ENCODE results near the gene CDKL1.
A peak's percentile ranks its signal among the peaks of the same experiment; 100 is the strongest.
"Not testable (repeated sequence)": the region's sequence is repeated elsewhere in the genome, so short reads cannot be mapped to it uniquely, and the experiment has no call there.

Gene CDKL1

DNA sequence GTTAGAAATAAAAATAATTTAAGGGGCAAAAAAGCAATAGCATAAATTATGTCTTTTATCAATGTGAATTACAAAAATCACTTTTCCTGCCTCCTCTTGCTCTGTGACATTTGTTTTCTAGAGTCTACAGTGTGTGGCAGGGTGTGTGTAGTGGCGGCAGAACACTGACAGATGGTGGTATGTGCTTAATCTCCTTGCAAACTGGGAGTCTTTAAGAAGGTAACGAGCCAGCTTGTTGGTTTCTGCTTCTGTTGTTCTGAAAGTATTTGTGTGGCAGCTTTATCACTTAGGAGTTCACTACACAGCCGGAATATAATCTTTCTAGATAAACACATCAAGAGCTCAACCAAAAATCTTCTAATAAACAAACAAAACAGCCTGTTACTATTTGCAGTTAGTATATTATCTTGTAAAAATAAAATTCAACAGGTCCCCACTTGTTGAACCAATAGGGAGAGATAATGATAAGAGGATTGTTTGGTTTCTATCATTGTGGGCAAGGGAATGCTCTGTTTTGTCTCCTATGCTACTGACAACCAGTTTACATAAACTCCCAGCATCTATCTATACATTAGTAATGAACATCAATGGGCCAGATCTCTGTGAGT, 13.0 kb downstream of the CDKL1 start:
- DNase-seq, result no peak

DNA sequence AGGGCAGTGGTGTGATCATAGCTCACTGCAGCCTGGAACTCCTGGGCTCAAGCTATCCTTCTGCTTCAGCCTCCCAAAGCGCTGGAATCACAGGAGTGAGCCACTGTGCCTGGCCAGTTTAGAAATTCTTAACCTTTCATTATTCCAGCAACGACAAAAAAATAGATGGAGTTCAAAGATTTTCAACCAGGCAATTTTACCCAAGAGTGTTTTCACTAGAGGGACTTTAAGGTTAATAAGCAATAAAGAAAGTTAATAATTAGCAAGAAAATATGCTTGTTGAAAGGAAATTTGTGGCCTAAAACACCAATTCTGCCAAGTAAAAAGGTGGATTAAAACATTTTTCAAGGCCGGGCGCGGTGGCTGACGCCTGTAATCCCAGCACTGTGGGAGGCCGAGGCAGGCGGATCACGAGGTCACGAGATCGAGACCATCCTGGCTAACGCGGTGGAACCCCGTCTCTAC, 14.8 kb downstream of the CDKL1 start:
- DNase-seq, result no peak

DNA sequence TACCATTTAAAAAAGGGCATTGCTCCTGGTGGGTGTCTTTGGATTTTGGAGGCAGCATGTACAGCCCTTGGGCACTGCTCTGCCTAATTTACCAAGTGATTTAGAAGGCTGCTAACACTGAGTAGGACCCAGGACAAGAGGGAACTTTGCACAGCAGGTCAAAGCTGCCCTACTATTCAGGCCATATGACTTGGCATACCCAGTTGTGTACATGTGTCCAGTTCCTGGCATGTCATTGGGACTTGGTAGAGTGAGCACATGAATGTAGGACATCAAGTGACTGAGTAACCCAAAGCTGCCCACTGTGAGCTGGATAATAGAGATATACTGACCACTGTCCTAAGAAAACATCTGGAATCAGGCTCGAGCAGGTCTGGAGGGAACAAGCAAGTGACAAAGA, 15.7 kb downstream of the CDKL1 start:
- no peak for DNase-seq

DNA sequence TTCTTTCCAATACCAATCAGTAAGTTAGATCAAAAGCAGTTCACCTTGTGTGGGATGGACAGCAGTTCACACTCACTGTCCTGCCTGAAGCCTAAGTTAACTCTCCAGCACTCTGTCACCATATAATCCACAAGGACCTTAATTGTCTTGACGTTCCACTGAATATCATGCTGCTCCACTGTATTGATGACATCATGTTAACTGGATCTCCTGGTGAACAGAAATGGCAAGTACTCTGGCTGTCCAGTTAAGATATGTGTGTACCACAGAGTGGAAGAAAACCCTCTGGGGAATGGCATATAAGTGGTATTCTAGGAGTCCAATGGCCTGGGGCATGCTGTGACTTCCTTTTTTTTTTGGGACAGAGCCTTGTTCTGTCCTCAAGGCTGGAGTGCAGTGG, 16.2 kb downstream of the CDKL1 start:
- no peak for DNase-seq

DNA sequence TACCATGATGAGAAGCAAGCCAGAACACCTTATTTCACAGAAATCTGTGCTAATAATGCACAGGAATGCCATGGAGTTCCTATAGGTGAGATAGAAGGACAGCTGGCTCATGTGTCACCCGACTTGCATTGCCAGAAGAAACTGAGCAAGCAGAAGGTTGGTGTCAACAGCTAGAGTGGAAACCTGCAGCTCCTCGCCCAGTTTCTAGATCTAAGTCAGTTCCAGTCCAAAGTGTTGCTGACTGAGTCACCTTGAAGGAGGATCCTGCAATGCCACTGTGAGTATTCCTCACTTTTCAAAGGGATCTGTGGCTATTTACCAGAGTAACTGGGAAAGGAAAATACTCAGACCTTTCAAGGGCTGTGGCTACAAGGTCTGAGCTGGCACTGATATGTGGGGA, 17.1 kb downstream of the CDKL1 start:
- DNase-seq, result no peak

DNA sequence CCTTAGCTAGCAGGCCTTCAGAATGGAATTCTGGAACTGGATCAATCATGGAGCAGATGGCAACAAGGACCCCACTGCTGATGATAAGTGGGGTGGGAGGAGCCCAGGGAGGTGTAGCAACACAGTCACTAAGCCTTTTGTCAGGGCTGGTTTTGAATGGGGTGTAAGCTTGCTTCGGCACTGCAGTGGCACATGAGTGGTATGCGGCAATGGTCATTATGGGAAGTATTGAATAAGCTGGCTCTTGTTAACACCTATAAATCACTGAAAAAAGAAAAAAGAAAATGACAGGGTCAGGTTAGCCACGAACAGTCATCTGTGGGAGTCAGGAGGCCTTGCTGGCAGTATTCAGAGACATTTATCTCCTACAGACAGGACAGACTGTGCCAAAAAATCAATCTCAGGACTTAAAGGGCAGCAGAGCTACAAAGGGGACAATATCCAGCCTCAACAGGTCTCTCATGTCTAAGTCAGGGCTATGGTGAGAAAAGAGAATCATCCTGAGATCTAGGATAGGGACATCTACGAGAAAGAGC, 19.1 kb downstream of the CDKL1 start:
- no peak for DNase-seq

DNA sequence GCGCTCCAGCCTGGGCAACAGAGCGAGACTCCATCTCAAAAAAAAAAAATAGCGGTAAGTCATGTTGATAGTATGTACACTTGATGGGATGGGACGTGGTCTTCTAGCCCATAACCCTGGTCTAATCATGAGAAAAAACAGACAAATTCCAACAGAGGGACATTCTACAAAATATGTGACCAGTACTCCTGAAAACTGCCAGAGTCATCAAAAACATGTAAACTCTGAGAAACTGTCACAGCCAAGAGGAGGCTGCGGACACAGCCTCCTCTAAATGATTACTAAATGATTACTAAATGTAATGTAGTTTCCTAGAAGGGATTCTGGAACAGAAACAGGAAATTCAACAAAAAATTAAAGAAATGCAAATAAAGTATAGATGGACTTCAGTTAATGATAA, 20.9 kb downstream of the CDKL1 start:
- DNase-seq, result no peak

DNA sequence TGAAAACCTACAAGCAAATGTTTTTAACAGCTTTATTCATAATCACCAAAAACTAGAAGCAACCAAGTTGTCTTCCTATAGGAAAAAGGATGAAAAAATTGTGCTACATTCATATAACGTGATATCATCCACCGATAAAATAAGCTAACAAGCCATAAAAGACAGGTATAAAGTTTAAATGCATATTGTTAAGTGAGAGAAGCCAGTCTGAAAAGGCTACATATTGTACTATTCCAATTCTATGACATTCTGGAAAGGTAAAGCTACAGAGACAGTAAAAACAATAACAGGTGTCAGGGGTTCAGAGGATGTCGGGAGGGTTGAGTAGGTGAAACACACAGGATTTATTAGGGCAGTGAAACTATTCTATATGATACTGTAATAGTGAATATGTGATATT, 22.7 kb downstream of the CDKL1 start:
- no peak for DNase-seq

DNA sequence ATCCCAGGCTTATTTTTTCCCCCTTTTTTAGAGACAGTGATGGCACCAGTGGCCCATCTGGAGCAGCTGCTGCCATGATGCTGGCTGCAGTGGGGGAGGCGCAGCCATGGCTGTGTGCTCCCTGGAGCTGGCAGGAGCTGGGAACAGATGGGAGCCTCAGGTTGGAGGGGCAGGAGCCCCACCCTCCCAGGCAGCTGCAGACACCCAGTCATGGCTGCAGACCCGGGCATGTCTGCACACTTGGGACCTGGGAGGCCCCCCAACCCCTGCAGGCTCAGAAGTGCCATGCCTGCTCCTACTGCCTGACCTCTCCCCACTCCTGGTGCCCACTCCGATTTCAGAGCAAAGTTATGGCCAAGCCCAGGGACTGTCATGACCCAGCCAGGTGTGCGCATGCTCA, 25.1 kb downstream of the CDKL1 start:
- no peak for DNase-seq

DNA sequence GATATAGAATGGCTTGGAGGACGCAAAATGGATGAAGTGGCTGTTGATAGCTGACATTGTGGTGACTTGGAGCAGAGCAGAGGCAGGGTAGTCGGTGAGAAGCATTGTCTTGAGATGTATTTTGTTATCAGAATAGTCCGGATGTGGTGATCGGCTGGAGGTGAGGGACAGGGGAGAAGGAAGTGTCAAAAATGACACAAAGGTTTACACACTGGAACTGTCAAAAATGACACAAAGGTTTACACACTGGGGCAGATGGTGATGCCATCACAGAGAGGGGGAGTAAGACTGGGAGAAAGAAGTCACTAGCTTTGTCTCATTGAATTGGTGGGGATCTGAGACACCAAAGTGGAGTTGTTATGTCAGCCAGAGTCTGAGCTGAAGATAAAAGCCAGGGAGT, 30.1 kb downstream of the CDKL1 start:
- DNase-seq, result no peak

DNA sequence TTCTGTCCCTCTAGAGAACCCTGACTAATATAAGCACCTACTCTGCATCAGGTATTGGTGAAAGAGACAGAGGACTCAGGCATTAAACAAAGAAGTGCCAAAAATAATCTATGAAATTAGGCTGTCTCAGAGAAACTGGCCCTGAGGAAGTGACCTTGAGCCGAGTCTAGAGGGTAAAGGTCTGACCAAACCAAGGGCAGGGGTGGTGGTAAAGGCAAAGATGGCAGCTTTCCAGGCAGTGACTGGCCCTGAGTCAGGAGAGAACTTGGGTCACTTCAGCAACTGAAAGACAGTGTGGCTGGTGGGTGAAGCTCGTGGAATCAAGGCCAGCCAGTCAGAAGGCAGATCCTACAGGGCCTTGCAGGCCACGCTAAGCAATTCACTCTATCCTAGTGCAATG, 30.6 kb downstream of the CDKL1 start:
- no peak for DNase-seq

DNA sequence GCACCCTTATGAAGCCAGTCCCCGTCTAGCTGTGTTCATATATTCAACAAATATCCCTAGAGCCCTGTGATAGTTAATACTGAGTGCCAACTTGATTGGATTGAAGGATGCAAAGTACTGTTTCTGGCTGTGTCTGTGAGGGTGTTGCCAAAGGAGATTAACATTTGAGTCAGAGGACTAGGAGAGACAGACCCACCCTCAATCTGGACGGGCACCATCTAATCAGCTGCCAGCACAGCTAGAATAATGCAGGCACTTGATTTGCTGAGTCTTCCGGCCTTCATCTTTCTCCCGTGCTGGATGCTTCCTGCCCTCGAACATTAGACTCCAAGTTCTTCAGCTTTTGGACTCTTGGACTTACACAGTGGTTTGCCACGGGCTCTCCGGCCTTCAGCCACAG, 31.1 kb downstream of the CDKL1 start:
- DNase-seq, result not testable (repeated sequence)

DNA sequence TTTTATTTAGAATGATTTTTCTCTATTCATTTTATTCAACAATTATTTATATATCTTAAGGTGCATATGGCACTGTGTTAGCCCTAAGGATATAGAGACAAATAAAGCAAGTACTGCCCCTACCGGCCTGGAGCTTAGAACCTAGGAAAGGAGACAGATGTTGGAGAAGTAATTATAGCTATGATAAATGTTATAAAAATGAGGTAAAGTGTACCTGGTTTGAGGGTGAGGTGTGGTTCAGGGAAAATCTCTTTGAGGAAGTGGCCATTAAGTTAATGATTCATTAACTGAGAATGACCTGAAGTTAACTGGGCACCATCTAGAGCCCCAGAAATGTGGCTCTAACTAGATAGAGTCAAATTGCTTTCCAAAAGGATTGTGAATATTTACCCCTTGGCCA, 31.9 kb downstream of the CDKL1 start:
- no peak for DNase-seq

DNA sequence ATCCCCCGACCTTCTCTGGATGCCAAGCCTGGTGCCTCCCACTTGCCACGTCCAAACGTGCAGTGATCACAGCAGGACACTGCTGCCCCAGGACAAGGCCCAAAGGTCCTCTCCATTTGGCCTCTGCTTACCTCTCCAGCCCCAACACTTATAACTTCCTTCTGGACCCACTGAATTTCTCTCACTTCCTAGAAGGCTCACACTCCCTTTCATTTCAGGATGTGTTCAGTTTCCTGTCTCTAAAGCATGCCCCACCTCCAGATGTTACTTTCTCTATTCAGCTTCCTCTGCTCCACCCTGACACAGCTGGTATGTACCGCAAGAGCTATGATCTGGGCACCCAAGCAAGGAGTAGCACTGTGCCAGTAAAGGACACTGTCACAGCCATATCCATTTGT, 33.0 kb downstream of the CDKL1 start:
- peak; percentile 7 for DNase-seq

DNA sequence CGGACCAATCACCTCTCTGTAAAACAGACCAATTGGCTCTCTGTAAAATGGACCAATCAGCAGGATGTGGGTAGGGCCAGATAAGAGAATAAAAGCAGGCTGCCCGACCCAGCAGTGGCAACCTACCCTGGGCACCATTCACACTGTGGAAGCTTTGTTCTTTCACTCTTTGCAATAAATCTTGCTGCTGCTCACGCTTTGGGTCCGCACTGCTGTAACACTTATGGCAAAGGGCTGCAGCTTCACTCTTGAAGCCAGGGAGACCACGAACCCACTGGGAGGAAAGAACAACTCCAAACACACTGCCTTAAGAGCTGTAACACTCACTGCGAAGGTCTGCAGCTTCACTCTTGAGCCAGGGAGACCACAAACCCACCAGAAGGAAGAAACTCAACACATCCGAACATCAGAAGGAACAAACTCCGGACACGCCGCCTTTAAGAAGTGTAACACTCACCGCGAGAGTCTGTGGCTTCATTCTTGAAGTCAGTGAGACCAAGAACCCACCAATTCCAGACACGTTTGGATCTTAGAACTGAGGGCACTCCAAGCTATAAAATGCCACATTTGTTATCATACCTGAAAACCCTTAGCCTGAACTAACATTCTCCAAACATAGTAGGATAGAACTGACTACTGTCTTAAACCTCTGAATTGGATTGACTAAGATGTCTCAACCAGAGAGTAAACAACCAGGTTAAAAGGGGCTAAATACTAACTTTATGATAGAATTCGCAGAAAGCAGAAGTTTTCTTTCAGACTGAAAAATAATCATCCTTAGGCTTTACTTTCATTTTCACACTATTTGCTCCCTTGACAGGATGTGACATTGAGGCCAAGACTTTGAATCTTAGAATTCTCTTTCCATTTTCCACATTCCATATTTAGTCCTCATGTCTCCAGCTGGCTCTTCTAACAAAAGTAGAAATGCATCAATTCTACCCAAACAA, 33.6 kb downstream of the CDKL1 start:
- no peak for DNase-seq

DNA sequence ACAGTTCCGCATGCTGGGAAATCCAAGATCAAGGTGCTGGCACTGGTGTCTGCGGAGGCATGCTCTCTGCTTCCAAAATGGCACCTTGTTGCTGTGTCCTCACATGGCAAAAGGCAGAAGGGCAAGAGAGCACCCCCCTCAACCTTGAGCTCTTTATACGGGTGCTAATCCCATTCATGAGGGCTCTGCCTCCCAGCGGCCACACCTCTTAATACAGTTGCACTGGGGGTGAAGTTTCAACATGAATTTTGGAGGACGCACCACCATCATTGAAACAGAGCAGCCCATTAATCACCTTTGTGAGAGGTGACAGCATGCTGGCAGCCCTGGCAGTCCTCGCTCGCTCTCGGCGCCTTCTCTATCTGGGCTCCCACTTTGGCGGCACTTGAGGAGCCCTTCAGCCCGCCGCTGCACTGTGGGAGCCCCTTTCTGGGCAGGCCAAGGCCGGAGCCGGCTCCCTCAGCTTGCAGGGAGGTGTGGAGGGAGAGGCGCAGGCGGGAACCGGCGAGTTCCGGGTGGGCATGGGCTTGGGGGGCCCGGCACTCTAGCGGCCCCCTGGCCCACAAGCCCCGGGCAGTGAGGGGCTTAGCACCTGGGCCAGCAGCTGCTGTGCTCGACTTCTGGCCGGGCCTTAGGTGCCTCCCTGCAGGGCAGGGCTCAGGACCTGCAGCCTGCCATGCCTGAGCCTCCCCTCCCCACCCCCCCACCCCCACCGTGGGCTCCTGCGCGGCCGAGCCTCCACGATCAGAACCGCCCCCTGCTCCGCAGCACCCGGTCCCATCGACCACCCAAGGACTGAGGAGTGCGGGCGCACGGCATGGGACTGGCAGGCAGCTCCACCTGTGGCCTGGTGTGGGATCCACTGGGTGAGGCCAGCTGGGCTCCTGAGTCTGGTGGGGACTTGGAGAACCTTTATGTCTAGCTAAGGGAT, 34.9 kb downstream of the CDKL1 start:
- not testable (repeated sequence) for DNase-seq

DNA sequence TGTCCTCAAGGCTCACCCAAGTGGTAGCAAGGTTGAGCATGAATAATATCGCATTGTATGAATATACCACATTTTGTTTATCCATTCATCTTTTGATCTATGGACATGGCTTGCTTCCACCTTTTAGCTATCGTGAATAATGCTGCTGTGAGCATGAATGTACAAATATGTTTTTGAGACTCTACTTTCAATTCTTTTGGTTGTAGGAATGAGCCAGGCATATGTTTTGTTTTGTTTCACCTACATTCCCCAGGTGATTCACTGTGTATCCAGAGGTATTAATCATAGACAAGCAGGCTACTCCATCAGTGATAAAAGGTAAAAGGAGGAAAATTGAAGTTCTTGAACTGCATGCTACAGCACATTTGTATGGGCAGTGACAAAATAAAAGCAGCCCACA, 35.8 kb downstream of the CDKL1 start:
- no peak for DNase-seq

DNA sequence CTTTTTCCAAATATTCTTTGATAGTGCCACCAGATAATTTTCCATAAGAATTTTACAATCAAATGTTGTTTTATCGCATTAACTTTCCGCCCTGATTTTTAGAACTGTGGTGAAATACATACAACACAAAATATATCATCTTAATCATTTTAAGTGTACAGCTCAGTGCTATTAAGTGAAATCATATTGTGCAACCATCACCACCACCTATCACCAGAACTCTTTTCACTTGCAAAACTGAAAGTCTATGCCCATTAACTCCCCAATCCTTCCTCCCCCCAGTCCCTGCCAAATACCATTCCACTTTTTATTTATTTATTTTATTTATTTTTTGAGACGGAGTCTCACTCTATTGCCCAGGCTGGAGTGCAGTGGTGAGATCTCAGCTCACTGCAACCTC, 36.6 kb downstream of the CDKL1 start:
- DNase-seq, result no peak

DNA sequence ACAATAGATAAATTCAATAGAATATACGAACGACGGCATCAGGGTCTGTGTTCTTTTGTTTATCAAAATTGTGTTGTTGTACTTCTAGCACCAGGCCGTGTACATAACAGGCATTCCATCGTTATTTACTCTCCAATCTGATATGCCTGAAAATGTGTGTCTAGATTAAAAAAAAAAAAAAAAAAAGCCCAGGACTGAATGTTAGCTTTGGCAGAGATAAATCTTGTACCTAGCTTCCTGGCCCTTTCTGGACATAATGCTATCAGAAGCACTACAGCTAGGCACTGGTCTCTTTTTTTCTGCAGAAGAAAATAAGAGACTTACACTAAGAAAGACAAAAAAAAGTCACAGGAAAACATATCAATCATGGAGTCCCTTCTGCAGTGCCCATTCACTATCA, 37.0 kb downstream of the CDKL1 start:
- DNase-seq, result no peak

DNA sequence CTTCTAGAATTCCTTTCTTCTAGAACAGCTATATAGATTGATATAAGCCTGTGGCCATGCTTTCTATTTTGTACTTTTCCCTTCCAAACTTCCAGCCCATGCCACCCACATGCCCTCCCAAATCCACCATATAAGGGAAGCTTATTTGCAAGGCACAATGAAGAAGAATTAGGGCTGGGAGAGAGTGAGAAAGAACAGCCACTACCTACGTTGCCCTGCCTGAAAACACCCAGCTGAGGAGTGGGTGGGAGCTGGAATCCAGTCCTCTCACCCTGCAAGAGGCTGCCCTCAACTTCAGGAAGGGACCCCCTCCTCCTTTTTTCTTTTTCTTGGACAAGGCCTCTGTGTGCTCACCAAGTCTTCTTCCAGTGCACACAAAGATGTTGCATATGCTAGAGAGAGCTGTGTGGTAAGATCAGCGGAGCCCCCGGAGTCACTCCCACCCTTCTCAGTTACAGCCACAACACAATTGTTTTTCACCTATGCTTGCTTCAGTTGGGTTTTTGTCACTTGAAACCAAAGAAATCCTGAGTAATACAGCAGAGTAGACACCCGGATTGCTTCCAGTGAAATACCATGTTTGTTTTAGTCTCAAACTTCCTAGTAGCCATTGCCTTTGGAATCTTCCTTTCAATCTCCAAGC, 38.8 kb downstream of the CDKL1 start:
- DNase-seq, result no peak

DNA sequence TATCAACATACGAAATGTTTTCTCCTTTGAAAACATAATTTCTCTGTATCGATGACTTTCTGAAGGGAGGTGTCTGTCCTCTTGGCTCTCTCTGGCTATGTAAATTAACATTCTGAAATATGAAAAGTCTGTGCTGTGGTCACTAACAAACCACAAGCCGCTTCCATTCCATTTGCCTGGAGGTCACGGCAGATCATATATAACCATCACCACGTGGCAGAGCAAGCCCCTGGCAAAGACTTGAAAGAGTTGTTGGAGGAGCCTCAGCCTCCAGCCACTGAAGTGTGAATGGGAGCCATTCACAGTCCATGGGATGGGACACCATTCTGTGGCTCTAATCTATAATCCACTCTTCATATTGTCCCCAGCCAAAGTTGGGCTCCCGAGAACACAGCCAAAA, 39.6 kb downstream of the CDKL1 start:
- DNase-seq, result no peak

DNA sequence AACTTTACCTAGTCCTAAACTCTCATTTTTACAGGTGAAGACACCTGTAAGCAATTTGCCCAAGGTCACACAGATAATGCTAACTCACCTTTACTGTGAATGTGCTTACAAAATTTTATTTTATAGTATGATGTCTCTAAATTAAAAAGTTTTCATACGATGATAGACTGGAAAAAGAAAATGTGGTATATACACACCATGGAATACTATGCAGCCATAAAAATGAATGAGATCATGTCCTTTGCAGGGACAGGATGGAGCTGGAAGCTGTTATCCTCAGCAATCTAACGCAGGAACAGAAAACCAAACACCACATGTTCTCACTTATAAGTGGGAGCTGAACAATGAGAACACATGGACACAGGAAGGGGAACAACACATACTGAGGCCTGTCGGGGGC, 40.4 kb downstream of the CDKL1 start:
- DNase-seq, result not testable (repeated sequence)
